GM21390 (cell line): ENCODE results near the gene CAMK1.

Experiments used
- ATAC-seq: cut with Tn5 transposase; IDR thresholded peaks from one replicate; pipeline ENCODE4 v1.9.1; 2021; ENCODE audit not compliant: unreplicated experiment

The CAMK1 gene

DNA sequence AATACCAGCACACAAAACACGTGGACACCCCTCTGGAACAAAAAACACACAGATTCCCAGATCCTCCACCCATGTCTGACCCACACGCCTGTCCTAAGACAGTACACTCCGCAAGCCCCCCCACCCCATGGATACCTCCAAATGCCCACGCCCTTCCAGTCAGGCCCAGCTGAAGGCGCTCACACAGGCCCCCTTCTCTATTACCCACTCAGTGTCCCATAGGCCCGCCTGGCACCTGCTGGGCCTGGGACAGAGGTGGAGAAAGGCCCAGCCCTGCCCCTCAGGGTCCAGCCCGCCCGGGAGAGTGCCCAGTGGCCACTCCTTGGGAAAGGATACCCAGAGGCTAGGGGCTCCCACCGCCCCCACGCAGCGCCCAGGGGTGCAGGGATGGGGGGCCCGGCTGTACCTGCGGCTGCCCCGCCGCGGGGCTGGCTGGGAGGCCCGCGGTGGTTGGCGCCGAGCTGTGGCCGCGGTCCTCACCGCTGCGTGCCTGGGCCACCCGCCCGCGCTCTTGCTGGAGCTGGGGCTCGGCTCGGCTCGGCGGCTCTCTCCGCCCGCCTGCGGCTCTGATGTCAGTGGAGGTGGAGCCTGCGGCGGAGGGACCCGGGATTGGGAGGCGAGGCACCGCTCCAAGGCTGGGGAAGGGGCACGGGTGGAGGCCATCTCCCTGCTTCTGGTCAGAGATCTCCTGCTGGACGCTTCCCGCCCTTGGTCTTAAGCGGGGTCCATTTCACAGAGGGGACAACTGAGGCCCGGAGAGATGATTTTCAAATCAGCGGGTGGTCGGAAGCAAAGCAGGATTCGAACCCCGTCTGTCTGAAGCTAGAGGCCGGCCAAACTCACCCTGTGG, at the start of gene CAMK1:
Gene CAMK1, minus strand, starts transcription at position 522 of the 850 bp plus-strand sequence. CDS start 2,198 bp downstream, outside the sequence.
- ATAC-seq = peak; percentile 54

DNA sequence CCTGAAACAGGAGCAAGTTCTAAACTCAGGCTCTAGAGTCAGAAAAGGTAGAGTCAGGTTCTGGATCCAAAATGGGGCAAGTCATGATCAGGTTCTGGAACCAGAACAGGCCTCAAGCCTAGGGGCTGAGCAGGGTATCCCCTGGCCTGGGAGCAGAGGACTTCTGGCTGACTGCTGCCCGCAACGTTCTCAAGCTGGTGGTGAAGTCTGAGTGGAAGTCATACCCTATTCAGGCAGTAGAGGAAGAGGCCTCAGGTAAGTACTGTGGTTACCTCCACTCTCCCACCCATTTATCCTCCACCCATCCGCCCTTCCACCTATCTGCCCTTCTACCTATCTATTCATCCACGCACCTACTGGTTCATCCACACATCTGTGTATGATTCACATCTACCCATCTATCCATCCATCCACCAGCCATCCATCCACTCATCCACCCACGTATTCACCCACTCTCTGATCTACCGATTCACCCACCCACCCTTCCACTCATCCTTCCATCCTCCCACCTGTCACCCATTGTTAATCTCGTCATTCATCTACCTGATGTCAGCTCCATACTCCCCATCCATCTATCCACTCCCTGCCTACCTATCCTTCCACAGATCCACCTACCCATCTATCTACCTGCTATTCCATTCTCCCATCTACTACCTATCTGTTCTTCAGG, 49.1 kb upstream of the CAMK1 start:
- no peak for ATAC-seq

DNA sequence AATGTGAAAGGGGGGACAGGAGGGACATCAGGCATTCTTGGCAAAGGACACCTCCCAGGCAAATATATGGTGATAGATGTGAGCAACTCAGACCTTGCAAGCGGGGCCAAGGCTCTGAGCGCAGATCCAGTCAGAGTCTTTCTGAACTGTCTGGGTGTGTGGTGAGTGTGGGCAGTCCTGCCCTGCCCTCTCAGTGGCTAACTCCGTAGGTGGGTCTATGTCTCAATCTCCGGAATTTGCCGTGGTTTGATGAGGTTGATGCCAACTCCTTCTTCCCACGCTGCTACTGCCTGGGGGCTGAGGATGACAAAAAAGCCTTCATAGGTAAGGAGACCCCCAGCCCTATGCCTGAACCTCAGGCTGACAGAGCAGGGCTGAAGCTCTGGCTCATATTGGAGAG, 47.7 kb upstream of the CAMK1 start:
- ATAC-seq = no peak

DNA sequence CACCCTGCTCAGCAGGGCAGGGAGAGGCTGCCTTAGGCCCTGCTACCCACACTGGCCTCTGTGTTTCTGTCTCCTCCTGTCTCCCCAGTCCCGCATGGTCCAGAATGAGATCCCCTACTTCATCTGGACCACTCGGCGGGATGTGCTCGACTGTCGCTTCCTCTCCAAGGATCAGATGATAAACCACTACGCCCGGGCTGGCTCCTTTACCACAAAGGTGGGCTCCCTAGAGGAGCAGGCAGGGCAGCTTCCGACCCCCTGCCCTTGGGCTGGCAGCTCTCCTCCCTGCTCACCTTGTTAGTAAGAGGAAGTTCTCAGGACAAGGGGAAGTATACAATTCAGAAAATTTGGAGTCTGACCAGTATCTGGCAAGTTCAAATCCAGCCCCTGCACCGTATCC, 46.2 kb upstream of the CAMK1 start:
- ATAC-seq = no peak

DNA sequence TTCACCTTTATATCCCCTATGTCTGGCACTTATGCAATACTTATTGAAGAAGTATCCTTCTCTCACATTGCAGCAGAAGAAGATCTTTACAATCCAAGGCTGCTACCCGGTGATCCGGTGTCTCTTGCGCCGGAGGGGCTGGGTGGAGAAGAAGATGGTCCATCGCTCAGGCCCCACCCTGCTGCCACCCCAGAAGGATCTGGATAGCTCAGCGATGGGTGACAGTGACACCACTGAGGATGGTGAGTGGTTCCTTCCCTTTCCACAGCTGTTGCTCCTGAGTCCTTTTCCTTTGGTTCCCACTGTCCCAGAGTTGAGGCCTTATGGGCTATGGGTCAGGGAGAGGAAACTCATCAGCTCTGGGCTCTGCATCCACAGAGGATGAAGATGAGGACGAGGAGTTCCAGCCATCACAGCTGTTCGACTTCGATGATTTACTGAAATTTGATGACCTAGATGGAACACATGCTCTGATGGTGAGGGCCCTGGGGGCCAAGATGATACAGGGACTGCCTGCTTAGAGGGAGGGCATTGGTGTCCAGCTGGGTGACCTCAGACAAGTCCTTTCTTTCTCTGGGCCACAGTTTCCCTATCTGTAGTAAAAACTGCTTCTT, 43.2 kb upstream of the CAMK1 start:
- no peak for ATAC-seq

DNA sequence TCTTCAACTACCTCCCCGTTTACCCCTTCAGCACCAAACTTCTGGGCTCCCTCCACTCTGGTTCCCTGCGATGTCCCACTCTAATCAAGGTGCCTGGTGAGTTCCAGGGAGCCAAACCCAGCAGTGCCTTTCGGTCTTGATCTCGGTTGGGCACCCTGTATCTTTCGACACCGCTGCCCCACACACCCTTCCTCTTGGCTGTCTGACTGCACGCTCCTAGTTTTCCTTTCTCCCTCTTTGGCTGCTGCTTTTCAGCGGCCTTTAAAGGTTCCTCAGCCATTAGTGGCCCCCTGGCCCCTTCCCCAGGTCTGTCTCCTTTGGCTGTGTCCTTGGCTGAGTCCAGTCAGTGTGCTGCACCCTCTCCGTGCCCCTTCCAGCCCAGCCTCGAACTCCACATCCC, 41.1 kb upstream of the CAMK1 start:
- no peak for ATAC-seq

DNA sequence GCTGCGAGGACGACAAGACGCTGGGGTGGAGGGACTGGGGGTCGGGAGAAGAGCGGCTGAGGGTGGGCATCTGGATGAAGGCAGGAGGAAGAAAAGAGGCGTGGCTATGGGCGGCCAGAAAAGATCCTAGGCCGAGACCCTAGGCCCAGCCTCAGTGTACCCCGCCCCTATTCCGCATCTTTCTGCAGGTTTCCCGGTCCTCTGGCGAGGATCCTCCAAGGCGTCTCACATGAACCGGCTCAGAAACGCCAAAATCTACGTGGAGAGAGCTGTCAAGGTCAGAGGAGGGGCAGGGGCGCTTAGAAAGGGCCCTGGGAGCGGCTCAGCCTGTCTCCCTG, 40.7 kb upstream of the CAMK1 start:
- ATAC-seq = no peak

DNA sequence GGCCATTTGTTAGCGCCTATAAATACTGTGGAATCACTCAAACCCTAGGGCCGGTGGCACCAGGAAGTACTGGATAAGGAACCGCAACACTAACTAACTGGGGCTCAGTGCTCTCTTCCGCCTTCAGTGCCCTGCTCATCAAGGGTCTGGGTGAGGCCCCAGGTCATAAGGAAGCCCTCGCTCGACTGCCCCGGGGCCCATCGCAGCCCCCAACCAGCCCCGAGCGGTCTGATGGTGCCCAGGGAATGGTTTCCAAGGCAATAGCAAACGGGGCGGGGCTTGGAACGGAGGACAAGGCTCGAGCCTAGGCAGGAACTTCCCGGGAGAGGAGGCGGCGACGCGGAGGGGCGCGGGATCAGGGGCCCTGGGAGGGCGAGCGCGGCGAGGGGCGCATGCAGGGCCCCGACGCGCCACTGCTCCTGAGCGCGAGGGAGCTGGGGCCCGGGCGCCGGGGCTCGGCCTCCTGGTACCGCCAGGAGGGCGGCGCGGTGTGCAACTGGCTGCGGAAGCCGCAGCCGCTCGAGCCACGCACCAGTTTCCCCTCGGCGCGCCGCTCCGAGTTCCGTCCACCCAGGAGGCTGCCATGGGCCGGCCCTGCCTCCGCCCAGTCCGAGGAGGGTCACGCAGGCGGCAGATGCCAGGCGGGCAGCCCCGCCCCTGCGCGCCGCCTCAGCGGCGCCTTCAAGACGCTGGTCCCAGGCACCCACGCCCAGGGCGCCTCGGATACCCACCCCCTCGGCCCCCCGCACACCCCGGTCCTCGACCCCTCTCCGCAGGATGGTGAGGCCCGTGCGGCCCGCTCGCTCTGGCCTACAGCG, 40.1 kb upstream of the CAMK1 start, which contains the start of gene TTLL3:
Gene TTLL3, plus strand, starts transcription at position 648 of the 818 bp plus-strand sequence. CDS start 400 bp downstream, outside the sequence.
- ATAC-seq = peak; percentile 48

DNA sequence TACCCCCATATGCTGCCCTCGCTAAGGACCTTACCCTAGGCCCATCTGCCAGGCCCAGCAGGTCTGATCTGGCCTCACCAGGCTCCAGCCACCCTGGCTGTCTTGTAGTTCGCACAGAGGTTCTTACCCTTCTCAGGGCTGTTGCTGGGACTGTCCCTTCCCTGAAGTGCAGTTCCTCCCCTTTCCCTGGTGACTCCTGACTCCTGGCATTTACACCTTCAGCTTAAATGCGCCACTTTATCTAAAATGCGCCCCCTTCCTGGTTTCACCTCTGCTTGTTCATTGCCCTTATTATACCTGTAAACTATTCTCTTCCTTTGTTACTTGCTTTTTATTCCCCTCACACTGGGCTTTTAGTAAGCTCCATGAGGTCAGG, 39.5 kb upstream of the CAMK1 start:
- ATAC-seq = no peak

DNA sequence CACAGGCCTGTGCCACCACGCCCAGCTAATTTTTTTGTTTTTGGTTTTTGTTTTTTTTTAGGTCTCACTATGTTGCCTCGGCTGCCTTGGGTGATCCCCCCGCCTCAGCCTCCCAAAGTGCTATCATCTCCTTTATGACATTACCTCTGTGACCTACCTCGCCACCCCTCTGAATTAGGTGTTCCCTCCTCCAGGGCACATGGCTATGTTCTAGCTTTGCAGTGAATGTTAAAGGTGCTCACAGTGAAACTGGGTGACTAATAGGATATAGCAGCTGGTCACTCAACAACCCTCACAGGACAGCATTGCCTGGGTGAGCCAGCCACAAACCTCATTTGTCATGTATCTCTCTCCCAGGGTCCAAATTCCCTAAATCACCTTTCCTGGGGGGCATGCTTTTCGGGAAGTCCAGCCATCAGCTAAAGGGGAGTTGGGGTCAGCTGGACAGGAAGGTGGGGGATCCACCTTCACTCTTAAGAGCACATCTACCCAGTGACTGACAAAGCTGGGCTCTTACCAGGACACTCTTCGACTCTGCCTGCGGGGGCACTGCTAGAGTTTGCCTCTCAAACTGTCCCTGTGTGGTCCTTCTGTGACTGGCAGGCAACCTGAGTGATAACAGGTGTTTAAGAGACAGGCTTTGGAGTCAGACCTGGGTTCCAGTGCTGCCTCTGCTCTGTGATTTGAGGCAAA, 38.7 kb upstream of the CAMK1 start:
- peak; percentile 43 for ATAC-seq

DNA sequence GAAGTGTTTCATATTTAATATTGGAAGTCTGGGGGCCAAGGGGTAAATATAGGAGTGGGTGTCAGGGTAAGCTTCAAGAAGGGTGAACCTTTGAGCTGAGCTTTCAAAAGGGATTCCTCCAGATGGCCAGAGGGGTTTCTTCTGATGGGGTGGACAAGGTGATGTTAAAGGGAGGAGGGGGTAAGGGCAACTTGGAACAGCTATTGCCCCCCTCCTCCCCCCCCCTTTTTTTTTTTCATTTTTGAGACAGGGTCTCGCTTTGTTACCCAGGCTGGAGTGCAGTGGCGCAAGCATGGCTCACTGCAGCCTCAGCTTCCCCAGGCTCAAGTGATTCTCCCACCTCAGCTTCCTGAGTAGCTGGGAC, 38.2 kb upstream of the CAMK1 start:
- no peak for ATAC-seq

DNA sequence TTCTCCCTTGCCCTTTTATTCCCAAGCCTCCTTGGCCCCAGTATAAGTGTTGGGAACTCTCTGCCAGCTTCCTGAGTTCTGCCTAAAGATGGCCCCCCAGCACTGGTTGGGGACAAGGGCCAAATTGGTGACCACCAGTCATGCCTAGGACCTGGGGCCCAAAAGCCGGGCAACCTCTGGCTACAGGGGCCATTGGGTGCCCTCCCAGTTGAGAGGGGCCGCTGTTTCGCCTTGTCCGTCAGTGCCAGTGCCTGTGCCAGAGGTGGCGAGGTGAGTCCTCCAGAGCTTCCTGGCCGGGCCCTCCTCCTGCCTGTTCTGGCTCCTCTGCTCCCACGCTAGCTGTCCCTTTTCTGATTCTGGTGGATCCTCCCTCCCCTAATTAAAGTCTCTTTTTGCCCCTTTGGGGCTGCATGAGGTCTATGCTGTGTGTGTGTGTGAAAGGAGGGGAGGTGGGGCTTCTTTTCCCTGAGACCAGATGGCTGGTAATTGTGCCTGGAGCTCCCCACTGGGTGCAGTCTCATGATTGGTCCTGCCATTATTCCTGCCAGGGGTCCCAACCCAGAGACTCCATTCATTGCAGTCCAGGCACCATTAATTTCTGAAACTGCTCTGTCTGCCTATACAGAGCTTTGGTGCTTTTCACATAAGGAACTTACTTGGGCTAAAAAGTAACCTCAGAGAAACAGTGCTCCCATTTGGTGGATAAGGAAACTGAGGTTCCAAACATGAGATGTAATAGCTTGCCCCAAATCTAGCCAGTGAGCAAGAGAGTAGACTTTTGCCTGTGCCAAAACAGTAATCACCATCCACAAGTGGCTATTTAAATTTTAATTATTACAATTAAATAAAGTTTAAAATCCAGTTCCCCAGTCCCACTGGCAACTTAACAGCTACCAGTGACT, 37.2 kb upstream of the CAMK1 start:
- ATAC-seq = no peak

DNA sequence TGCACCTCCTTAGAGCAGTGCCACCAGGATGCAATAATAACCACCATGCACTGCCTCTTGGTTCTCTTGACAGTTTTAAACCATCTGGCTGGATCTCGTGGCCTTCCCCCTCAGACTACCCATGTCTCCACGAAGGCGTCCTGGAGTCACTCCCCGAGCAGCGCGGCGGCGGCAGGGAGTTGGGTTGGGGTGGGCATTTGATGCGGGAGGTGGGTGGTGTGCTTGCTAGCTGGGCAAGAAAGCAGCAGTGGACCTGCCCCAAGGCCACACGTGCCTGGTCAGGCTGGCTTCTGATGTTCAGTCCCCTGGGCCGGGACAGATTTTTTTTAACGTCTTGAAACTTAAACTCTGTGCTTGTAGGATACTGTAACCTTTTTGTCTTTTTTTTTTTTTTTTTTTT, 36.4 kb upstream of the CAMK1 start:
- no peak for ATAC-seq

DNA sequence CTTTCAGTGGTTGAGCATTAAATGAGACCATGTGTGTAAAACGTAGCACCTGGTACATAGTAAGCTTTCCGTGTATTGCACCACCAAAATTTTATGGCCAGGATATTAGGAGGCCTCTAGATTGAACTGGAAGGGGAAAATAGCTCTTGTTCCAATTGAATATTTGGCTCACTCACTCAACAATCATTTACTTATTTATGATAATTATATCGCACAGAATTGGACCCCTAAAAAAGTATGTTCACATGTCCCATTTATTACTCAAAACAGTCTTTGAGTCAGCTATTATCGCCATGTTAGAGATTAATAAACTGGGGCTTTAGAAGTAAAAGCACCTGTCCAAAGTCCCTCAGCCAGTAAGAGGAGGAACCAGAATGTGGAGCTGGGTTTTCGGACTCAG, 35.2 kb upstream of the CAMK1 start:
- ATAC-seq = no peak

DNA sequence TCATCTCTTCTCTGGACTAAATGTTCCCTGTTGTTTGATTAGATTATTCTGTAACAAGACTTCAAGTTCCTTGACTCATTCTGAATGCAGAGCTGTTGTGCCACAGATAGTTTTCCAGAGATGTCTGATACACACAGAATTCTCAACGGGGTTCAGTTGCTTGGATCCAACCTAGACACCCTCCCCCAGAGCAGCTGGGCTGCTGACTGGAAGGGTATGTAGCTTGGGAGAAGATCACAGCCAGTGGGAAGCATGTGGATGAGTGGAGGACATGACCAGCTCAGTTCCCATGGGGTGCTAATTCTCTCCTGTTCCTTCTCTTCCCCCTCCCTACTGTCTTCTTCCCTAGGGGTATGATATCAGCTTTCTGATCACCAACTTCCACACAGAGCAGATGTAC, 33.7 kb upstream of the CAMK1 start:
- no peak for ATAC-seq

DNA sequence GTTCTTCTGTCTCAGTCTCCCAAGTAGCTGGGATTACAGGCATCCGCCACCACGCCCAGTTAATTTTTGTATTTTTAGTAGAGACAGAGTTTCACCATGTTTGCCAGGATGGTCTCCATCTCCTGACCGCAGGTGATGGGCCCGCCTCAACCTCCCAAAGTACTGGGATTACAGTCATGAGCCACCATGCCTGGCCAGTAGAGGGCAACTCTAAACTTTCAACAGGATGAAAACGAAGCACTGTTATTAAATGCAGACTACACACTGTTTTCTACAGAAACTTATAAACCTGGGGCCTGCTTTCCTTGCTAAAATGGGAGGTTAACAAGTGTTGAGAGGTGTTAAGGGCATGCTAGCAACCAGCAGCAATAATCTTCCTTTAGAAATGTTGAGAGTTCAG, 30.8 kb upstream of the CAMK1 start:
- ATAC-seq = no peak

DNA sequence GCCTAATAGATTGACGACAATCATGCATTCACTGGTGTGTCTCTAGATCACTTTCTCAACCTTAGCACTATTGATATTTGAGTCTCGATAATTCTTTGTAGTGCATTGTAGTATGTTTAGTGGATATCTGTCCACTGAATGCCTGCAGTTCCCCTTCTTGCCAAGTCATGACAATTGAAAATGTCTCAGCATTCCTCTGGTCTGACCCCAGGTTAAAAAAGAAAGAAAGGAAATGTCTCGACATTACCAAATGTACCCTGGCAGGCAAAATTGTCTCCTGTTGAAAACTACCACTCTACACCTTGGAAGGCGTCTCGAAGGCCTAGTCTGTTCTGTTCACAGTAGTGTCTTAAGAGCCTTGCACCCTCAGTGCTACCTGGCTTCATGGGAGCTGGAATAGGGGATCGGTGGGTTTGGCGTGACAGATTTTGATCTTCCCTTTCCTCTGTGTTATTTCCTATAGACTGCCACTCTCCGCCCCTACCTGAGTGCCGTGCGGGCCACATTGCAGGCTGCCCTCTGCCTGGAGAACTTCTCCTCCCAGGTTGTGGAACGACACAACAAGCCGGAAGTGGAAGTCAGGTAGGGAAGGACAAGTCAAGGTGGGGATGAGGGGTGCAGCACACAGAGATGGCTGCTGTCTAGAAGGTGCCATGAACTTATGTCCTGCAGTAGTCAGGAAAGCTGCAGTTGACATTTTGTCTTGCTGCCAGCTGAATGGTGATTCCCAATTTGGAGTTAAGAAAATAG, 27.6 kb upstream of the CAMK1 start:
- ATAC-seq = no peak

DNA sequence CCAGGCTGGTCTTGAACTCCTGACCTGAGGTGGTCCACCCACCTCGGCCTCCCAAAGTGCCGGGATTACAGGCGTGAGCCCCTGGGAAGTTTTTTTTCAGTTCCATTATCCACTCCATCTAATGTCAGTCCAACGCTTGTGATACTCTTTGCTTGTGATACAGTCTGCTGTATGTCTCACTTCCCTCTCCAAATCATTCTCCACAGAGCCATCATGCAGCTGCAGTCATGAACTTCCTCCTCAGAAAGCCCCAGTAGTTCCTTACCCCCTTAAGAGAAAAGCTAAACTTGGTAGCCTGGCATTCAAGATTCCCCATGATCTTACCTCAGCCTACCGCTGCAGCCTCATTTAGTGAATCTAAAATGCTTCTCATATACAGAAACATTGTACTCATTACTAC, 25.5 kb upstream of the CAMK1 start:
- no peak for ATAC-seq

DNA sequence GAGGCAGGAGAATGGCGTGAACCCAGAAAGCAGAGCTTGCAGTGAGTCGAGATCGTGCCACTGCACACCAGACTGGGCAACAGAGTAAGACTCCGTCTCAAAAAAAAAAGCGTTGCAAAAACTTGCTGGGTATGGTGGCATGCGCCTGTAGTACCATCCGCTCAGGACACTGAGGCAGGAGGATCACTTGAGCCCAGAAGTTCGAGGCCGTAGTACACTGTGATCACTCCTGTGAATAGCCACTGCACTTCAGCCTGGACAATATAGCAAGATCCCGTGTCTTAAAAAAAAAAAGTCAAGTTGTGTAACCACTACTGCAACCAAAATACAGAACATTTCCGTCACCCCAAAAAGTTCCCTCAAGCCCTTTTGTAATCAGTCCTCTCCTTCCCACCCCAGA, 24.7 kb upstream of the CAMK1 start:
- ATAC-seq = no peak
